Esophagus squamous epithelium (tissue), 5 donors: ENCODE results near the gene MT1M. TPM values are rescaled to one million over a fixed set of nuclear protein-coding genes. Genes with fewer than 3 reads are reported as not detected.
A peak's percentile ranks its signal among the peaks of the same experiment; 100 is the strongest.

Source experiments
- DNase-seq: peaks from one replicate; lab custom pipeline; 2025; lab: John Stamatoyannopoulos, UW
- H3K27ac ChIP-seq, 4 donors: fragments of 200-600 bp; sonication (generic); one replicate each; pipeline ENCODE4 v1.5.1; 2016 to 2019; ENCODE audit warnings: mild to moderate bottlenecking in 1 of 4
- H3K27me3 ChIP-seq, 4 donors: fragments of 200-600 bp; sonication (generic); 1 replicate in 3 of 4; 2 replicates in 1 of 4; pipeline versions ENCODE4 v1.5.1 to v1.6.0; 2017 to 2021; ENCODE audit warnings: antibody characterized with exemption in 1 of 4
- H3K36me3 ChIP-seq, 3 donors: fragments of 200-600 bp; sonication (generic); one replicate each; pipeline ENCODE4 v1.5.1; 2016 to 2019
- H3K4me1 ChIP-seq, 3 donors: fragments of 200-600 bp; sonication (generic); one replicate each; pipeline ENCODE4 v1.5.1; 2017 to 2019
- H3K4me3 ChIP-seq, 4 donors: fragments of 200-600 bp; sonication (generic); 1 replicate in 3 of 4; 2 replicates in 1 of 4; pipeline ENCODE4 v1.5.1; 2016 to 2019; ENCODE audit warnings: mild to moderate bottlenecking in 2 of 4, moderate library complexity in 1 of 4
- H3K9me3 ChIP-seq, 3 donors: fragments of 200-600 bp; sonication (generic); one replicate each; pipeline ENCODE4 v1.5.1; 2016 to 2019
- POLR2A ChIP-seq, 4 donors: fragments of 450-650 bp; IDR thresholded peaks; one replicate each; pipeline ENCODE4 v1.6.1; 2017; ENCODE audit warnings: antibody characterized with exemption in 4 of 4, mild to moderate bottlenecking in 4 of 4, moderate library complexity in 3 of 4
- WGBS, 2 donors: methylation state at CpG; one replicate each; pipeline ENCODE4 v1.1.5; 2018; 5-methylcytosine and 5-hydroxymethylcytosine counted together
- intact Hi-C: fragments of 100-400 bp; cut with DNase I; formaldehyde crosslinking; loops from one replicate; pipeline ENCODE4 v1.15.0; 2022
- total RNA-seq, 4 donors: library from RNA; depleted of rRNA; stranded (reverse); fragments of >200 nt; gene quantifications; one replicate each; pipeline ENCODE4 v1.1.0, GENCODE V29; 2016
- TF ChIP-seq, protein P1 (sequence below), 6 experiments: fragments of 450-650 bp in 4 of 6; fragments of 200-600 bp in 2 of 6; sonication (generic) in 2 of 6; IDR thresholded peaks; one replicate each; pipeline ENCODE4 v1.5.1; 2016 to 2019; ENCODE audit warnings: antibody characterized with exemption in 6 of 6, mild to moderate bottlenecking in 4 of 6, moderate library complexity in 4 of 6
- donor health status: DM: yes; HTN: yes; CAD: no.

MT1M gene
- total RNA-seq, 4 donors from 2014 or later: 0.57 to 7.4 (median 4.8) TPM; not detected in 1

GRCh38 chr16:56636616-56637413 lies 4.4 kb downstream of the MT1M start:
- DNase-seq: no peak
- WGBS, 2 donors: 69 to 78% methylated on average over 6 to 7 of the region's 9 CpGs
- intact Hi-C loops: no loop called here
- no peak overlapping the region for H3K27ac ChIP-seq
- peaks cover 16 to 61% (median 29%) of the 10 kb centered on the region in 3 donors for H3K4me1 ChIP-seq
- H3K4me3 ChIP-seq: no peak overlapping the region
- H3K9me3 ChIP-seq: no peaks in the 10 kb centered on the region
- no peak for TF ChIP-seq POLR2A (IDR thresholded peaks at IDR 0.05)
- TF ChIP-seq, protein P1, sequence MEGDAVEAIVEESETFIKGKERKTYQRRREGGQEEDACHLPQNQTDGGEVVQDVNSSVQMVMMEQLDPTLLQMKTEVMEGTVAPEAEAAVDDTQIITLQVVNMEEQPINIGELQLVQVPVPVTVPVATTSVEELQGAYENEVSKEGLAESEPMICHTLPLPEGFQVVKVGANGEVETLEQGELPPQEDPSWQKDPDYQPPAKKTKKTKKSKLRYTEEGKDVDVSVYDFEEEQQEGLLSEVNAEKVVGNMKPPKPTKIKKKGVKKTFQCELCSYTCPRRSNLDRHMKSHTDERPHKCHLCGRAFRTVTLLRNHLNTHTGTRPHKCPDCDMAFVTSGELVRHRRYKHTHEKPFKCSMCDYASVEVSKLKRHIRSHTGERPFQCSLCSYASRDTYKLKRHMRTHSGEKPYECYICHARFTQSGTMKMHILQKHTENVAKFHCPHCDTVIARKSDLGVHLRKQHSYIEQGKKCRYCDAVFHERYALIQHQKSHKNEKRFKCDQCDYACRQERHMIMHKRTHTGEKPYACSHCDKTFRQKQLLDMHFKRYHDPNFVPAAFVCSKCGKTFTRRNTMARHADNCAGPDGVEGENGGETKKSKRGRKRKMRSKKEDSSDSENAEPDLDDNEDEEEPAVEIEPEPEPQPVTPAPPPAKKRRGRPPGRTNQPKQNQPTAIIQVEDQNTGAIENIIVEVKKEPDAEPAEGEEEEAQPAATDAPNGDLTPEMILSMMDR (IDR thresholded peaks at IDR 0.05): no peak
- peaks cover 3 to 99% (median 9%) of the 10 kb centered on the region in 4 donors for H3K27me3 ChIP-seq
- no peaks in the 10 kb centered on the region for H3K36me3 ChIP-seq

- peaks cover 3 to 97% (median 9%) of the 10 kb centered on the region in 4 donors for H3K27me3 ChIP-seq
- intact Hi-C loops: no loop called here
- no peak for DNase-seq
- H3K27ac ChIP-seq: peak within 1 kb of the TSS; percentile 32 to 85 (median 66)
- peak within 1 kb of the TSS; percentile 12 to 71 (median 47) for H3K4me3 ChIP-seq
- peaks cover 11 to 52% (median 20%) of the 10 kb centered on the region in 3 donors for H3K4me1 ChIP-seq
- no peaks in the 10 kb centered on the region for H3K9me3 ChIP-seq
- WGBS, 2 donors: 17 to 33% methylated on average over 21 to 26 of the region's 68 CpGs
- H3K36me3 ChIP-seq: no peaks in the 10 kb centered on the region
- TF ChIP-seq, protein P1 (IDR thresholded peaks at IDR 0.05): no peak
- peak in 1 of 4 donors; percentile 42 for TF ChIP-seq POLR2A (IDR thresholded peaks at IDR 0.05)
These were observed 5.6 kb downstream of the MT1M start, which contains the start of gene MT1A for GRCh38 chr16:56637814-56638750. Gene MT1A (plus strand): TSS chr16:56638666. CDS start chr16:56638739, 73 bp downstream.

- Histone ChIP-seq H3K4me3 (no peak overlapping the region), H3K27ac (no peak overlapping the region), H3K36me3 (no peaks in the 10 kb centered on the region), H3K27me3 (peaks cover 3 to 97% (median 9%) of the 10 kb centered on the region in 4 donors), H3K4me1 (peaks cover 18 to 52% (median 30%) of the 10 kb centered on the region in 3 donors), H3K9me3 (no peaks in the 10 kb centered on the region)
- WGBS, 2 donors: 91 to 100% methylated on average over 1 of the region's 1 CpG
- no peak for DNase-seq
- TF ChIP-seq, protein P1 (IDR thresholded peaks at IDR 0.05): no peak
- TF ChIP-seq POLR2A (IDR thresholded peaks at IDR 0.05): no peak
- intact Hi-C loops: no loop called here
These were observed 6.6 kb downstream of the MT1M start for GRCh38 chr16:56639045-56639444.

DNA sequence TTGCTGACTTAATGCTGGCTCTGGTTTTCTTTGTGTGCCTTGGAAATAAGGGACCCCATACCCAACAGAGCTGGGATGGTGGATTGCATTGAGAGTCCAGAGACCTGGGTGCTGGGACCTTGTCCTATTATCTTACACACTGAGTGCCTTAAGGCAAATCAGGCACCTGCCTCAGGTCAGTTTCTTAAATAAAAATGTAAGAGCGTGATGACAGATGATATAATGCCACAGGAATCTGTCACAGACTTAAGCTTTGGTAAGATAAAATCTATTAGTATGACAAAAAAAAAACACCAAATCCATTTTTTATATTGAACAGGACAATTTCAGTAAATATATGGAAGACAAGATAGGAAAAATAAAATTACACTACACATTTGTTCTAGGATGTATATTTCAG lies 7.6 kb downstream of the MT1M start:
- TF ChIP-seq, protein P1 (IDR thresholded peaks at IDR 0.05): no peak
- no peak for TF ChIP-seq POLR2A (IDR thresholded peaks at IDR 0.05)
- no peak overlapping the region for H3K27ac ChIP-seq
- no peaks in the 10 kb centered on the region for H3K36me3 ChIP-seq
- intact Hi-C loops: no loop called here
- H3K27me3 ChIP-seq: peaks cover 0 to 97% (median 9%) of the 10 kb centered on the region in 4 donors
- peaks cover 20 to 49% (median 30%) of the 10 kb centered on the region in 3 donors for H3K4me1 ChIP-seq
- no peak for DNase-seq
- no peaks in the 10 kb centered on the region for H3K9me3 ChIP-seq
- H3K4me3 ChIP-seq: no peak overlapping the region
- WGBS, 2 donors: 43 to 72% methylated on average over 1 of the region's 1 CpG
